ENCODE results near the gene SPAST. TPM values are rescaled to one million over a fixed set of nuclear protein-coding genes. Genes with fewer than 3 reads are reported as not detected.
"Not testable (repeated sequence)": the region's sequence is repeated elsewhere in the genome, so short reads cannot be mapped to it uniquely, and the experiment has no call there.

Gene SPAST
- total RNA-seq, 2 donors from 2014 or later, result 8.5 to 13.6 TPM

DNA sequence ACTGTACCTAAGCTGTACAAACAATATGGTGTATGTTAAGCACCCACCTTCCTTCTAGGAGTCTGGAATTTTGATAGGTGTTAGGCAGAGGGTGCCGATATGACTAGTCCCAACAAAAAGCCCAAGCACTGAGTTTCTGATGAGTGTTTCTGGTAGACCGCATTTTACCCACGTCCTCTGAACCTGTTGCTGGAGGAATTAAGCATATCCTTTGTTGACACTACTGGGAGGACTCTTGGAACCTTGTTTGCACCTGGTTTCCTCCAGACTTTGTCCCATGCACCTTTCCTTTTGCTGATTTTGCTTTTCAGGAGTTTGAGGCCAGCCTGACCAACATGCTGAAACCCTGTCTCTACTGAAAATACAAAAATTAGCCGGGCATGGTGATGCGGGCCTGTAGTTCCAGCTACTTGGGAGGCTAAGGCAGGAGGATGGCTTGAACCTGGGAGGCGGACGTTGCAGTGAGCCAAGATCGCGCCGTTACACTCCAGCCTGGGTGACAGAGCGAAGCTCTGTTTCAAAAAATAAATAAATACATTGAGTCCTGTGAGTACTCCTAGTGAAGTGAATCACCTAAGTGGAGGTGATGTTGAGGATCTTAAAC, 11.4 kb upstream of the SPAST start:
- no peaks in the 10 kb centered on the region for H3K4me1 ChIP-seq (ENCODE audit: control insufficient read depth in 1 of 2, low read depth in 2 of 2)
- no peaks in the 10 kb centered on the region for H3K9me3 ChIP-seq
- H3K27ac ChIP-seq, result no peak overlapping the region
- no peak overlapping the region for H3K4me3 ChIP-seq
- no peak for TF ChIP-seq CTCF (IDR thresholded peaks at IDR 0.05)
- ATAC-seq (ENCODE audit: insufficient number of reproducible peaks, low FRiP score, low read depth) (no peak), DNase-seq (ENCODE audit: low spot score) (no peak)
- H3K36me3 ChIP-seq, result no peaks in the 10 kb centered on the region
- no peaks in the 10 kb centered on the region for H3K27me3 ChIP-seq (replicated peaks; ENCODE audit: insufficient read depth)

GRCh38 chr2:32054583-32054982, 8.8 kb upstream of the SPAST start:
- not testable (repeated sequence) for ATAC-seq (ENCODE audit: insufficient number of reproducible peaks, low FRiP score, low read depth); H3K27me3 ChIP-seq (replicated peaks; ENCODE audit: insufficient read depth); DNase-seq (ENCODE audit: low spot score); H3K4me3 ChIP-seq; H3K9me3 ChIP-seq; H3K4me1 ChIP-seq (ENCODE audit: control insufficient read depth in 1 of 2, low read depth in 2 of 2); H3K27ac ChIP-seq; H3K36me3 ChIP-seq

- H3K4me1 ChIP-seq (ENCODE audit: control insufficient read depth in 1 of 2, low read depth in 2 of 2), result no peaks in the 10 kb centered on the region
- H3K4me3 ChIP-seq, result no peak overlapping the region
- no peak for DNase-seq (ENCODE audit: low spot score)
- no peak for ATAC-seq (ENCODE audit: insufficient number of reproducible peaks, low FRiP score, low read depth)
- H3K36me3 ChIP-seq, result no peaks in the 10 kb centered on the region
- no peaks in the 10 kb centered on the region for H3K27me3 ChIP-seq (replicated peaks; ENCODE audit: insufficient read depth)
- no peaks in the 10 kb centered on the region for H3K9me3 ChIP-seq
- H3K27ac ChIP-seq, result no peak overlapping the region
- TF ChIP-seq CTCF (IDR thresholded peaks at IDR 0.05), result no peak
These were observed 5.2 kb upstream of the SPAST start for GRCh38 chr2:32058130-32058529.

DNA sequence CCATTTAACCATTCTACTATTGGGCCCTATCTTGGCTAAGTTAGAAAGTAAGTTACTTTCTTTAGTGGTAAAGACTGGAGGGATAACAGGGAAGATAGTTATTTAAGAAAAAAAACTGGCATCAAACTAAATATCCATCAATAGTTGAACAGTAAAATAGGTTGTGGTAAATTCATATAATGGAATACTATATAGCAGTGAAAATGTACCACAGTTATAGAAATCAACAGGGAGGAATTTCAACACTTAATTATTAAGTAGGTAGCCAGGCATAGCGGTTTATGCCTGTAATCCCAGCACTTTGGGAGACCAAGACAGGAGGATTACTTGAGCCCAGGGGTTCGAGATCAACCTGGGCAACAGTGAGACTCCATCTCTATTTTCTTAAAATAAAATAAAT, 3.1 kb upstream of the SPAST start:
- no peaks in the 10 kb centered on the region for H3K9me3 ChIP-seq
- H3K4me3 ChIP-seq, result no peak overlapping the region
- H3K27me3 ChIP-seq (replicated peaks; ENCODE audit: insufficient read depth), result no peaks in the 10 kb centered on the region
- H3K27ac ChIP-seq, result no peak overlapping the region
- DNase-seq (ENCODE audit: low spot score), result no peak
- H3K36me3 ChIP-seq, result no peaks in the 10 kb centered on the region
- no peak for ATAC-seq (ENCODE audit: insufficient number of reproducible peaks, low FRiP score, low read depth)
- no peak for TF ChIP-seq CTCF (IDR thresholded peaks at IDR 0.05)
- H3K4me1 ChIP-seq (ENCODE audit: control insufficient read depth in 1 of 2, low read depth in 2 of 2), result peaks cover 3 to 10% of the 10 kb centered on the region in 2 donors

DNA sequence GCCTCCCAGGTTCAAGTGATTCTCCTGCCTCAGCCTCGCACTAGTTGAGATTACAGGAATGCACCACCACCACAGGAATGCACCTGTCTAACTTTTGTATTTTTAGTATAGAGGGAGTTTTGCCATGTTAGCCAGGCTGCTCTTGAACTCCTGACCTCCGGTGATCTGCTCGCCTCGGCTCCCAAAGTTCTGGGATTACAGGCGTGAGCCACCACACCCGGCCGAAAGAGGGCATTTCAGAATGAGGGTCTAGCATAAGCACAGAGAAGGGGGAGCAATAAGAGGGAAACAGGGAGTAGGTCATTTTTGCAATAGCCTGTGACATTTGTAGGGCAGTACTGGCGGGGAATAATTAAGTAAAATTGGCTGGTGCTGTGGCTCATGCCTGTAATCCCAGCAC, 1.9 kb upstream of the SPAST start:
- Histone ChIP-seq H3K4me3 (no peak overlapping the region), H3K27me3 (replicated peaks; ENCODE audit: insufficient read depth) (no peaks in the 10 kb centered on the region), H3K27ac (no peak overlapping the region), H3K4me1 (ENCODE audit: control insufficient read depth in 1 of 2, low read depth in 2 of 2) (peaks cover 9 to 15% of the 10 kb centered on the region in 2 donors), H3K36me3 (no peaks in the 10 kb centered on the region), H3K9me3 (no peaks in the 10 kb centered on the region)
- ATAC-seq (ENCODE audit: insufficient number of reproducible peaks, low FRiP score, low read depth) (no peak), DNase-seq (ENCODE audit: low spot score) (no peak)
- no peak for TF ChIP-seq CTCF (IDR thresholded peaks at IDR 0.05)
